Effector memory CD4-positive, alpha-beta T cell (primary cell): ENCODE results near the gene SBF2.

Source experiments
- DNase-seq, 3 donors: peaks; one replicate each; pipeline ENCODE4 v3.0.0-alpha.2; 2020
- H3K27ac ChIP-seq: 2 replicates; pipeline ENCODE4 v1.7.0; 2013; ENCODE audit warnings: mild to moderate bottlenecking, low read length, moderate library complexity; ENCODE audit not compliant: insufficient read depth, poor library complexity, severe bottlenecking
- H3K27me3 ChIP-seq: replicated peaks from 2 replicates; pipeline ENCODE4 v1.7.0; 2013; ENCODE audit warnings: mild to moderate bottlenecking, low read length; ENCODE audit not compliant: insufficient read depth, control insufficient read depth, poor library complexity, severe bottlenecking
- H3K36me3 ChIP-seq: 2 replicates; pipeline ENCODE4 v1.7.0; 2013; ENCODE audit warnings: mild to moderate bottlenecking, low read length, moderate library complexity; ENCODE audit not compliant: control insufficient read depth, insufficient read depth
- H3K4me1 ChIP-seq: 2 replicates; pipeline ENCODE4 v1.7.0; 2013; ENCODE audit warnings: low read length, mild to moderate bottlenecking; ENCODE audit not compliant: control insufficient read depth, insufficient read depth, poor library complexity, severe bottlenecking
- H3K4me3 ChIP-seq: 2 replicates; pipeline ENCODE4 v1.7.0; 2013; ENCODE audit warnings: low read length, low read depth, mild to moderate bottlenecking; ENCODE audit not compliant: insufficient read depth, poor library complexity, severe bottlenecking
- H3K9me3 ChIP-seq: 2 replicates; pipeline ENCODE4 v1.7.0; 2013; ENCODE audit warnings: mild to moderate bottlenecking, low read length, moderate library complexity; ENCODE audit not compliant: control insufficient read depth

SBF2 gene

DNA sequence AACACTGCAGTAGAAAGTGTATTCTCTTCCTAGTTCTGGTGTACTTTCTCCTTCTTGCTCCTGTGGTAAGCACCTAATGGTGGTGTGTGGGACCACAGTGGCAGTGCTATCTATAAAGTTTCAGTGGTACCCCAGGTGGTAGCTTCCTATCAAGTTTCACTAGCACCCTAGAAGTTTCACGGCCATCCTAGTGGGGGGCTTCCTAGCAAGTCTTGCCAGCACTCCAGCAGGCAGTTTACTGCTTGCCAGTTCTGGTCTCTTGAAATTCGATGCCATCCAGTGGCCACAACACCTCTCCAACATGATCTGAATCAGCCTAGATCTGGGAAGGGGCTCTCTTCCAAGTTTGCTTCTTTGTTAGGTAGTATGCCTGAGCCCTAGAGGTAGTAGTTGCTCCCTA, 400.5 kb downstream of the SBF2 start:
- no peaks in the 10 kb centered on the region for H3K9me3 ChIP-seq
- H3K36me3 ChIP-seq = peaks cover 3% of the 10 kb centered on the region
- H3K27me3 ChIP-seq = no peaks in the 10 kb centered on the region
- no peak overlapping the region for H3K27ac ChIP-seq
- no peak overlapping the region for H3K4me3 ChIP-seq
- H3K4me1 ChIP-seq = no peaks in the 10 kb centered on the region
- DNase-seq = no peak

- Histone ChIP-seq H3K27me3 (no peaks in the 10 kb centered on the region), H3K9me3 (no peaks in the 10 kb centered on the region), H3K36me3 (peaks cover 3% of the 10 kb centered on the region), H3K4me3 (no peak overlapping the region), H3K4me1 (no peaks in the 10 kb centered on the region), H3K27ac (no peak overlapping the region)
- DNase-seq = no peak
Observed at GRCh38 chr11:9888938-9889337, 405.1 kb downstream of the SBF2 start.

DNA sequence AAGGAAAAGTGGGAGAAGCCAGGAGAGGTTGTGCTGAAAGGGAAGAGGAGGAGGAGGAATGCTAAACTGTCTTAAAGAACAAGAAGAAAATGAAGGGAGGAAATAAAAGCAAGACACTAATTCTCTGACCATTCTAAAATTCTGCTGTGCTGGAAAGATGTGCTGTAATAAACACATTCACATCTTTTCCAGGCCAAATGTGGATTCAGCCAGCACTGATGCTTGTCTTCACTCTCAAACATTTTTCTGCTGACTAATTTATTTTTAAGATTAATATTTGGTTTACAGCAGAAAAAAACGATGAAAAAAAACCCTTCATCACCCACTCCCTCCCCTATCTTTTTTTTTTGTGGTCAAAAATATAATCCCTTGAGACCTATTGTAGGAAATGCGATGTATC, 406.5 kb downstream of the SBF2 start:
- no peaks in the 10 kb centered on the region for H3K4me1 ChIP-seq
- H3K4me3 ChIP-seq = no peak overlapping the region
- no peaks in the 10 kb centered on the region for H3K9me3 ChIP-seq
- no peaks in the 10 kb centered on the region for H3K27me3 ChIP-seq
- H3K27ac ChIP-seq = no peak overlapping the region
- DNase-seq = no peak
- no peaks in the 10 kb centered on the region for H3K36me3 ChIP-seq

DNA sequence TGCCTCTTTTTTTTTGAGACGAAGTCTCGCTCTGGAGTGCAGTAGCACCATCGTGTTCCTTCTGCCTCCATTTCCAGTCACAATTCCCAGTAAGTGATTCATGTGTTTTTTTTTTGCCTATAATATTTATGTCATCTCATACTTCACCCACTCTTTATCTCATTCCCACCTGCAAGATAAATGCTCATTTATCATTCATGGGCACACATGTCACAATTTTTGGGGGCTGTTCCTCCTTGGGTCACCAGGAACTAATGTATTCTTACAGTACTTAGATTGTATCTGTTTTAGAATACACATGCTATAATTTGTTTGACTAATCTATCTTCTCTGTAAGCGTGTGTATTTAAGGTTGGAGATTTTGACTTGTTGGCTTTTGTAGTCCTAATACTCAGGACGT, 407.4 kb downstream of the SBF2 start:
- Histone ChIP-seq H3K9me3 (no peaks in the 10 kb centered on the region), H3K4me3 (no peak overlapping the region), H3K4me1 (no peaks in the 10 kb centered on the region), H3K27me3 (no peaks in the 10 kb centered on the region), H3K27ac (no peak overlapping the region), H3K36me3 (no peaks in the 10 kb centered on the region)
- DNase-seq = no peak

DNA sequence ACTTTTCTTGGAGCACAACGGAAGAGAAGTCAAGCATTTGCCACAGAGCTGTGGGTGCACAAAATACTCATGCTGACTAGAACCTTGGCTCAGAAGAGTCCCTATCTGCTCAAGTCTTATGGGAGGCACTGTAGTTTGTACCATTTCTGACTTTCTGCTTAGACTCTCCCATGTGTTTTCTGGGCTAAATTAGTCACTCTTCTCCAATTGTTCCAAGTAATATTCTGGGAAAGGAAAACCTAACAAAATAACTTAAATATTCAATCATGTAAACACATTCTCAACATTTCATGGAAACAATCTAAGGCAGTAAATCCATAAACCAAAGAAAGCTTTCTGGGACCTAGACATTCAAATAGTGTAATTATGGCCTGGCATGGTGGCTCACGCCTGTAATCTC, 409.4 kb downstream of the SBF2 start:
- Histone ChIP-seq H3K27ac (no peak overlapping the region), H3K4me1 (no peaks in the 10 kb centered on the region)

DNA sequence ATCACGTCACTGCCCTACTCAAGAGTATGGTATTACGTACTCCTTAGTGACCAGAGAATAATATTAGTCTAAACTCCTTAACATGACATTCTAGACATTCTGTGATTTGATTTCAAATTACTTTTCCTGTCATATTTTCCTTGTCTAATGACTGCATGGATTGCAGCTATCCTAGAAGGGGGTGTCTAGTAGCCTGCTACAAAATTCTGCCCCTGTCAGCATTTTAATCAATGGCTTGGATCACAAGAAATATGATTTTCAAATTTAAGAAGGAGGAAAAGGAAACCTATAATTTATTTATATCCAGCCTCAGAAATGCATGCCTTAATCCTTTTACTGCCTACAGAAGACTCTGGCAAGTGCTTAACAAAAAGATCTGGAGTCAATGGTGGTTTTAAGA, 413.4 kb downstream of the SBF2 start:
- no peak for DNase-seq
- Histone ChIP-seq H3K9me3 (no peaks in the 10 kb centered on the region), H3K4me3 (no peak overlapping the region), H3K27ac (no peak overlapping the region), H3K4me1 (no peaks in the 10 kb centered on the region), H3K27me3 (no peaks in the 10 kb centered on the region), H3K36me3 (no peaks in the 10 kb centered on the region)

More for the DNA sequence above, 409.4 kb downstream of the SBF2 start:
- no peaks in the 10 kb centered on the region for H3K27me3 ChIP-seq
- DNase-seq = no peak
- H3K9me3 ChIP-seq = no peaks in the 10 kb centered on the region
- H3K4me3 ChIP-seq = no peak overlapping the region
- H3K36me3 ChIP-seq = no peaks in the 10 kb centered on the region

GRCh38 chr11:9878936-9879335, 415.1 kb downstream of the SBF2 start:
- Histone ChIP-seq H3K4me1 (no peaks in the 10 kb centered on the region), H3K4me3 (no peak overlapping the region), H3K9me3 (no peaks in the 10 kb centered on the region), H3K27ac (no peak overlapping the region), H3K36me3 (no peaks in the 10 kb centered on the region), H3K27me3 (no peaks in the 10 kb centered on the region)
- DNase-seq = no peak

DNA sequence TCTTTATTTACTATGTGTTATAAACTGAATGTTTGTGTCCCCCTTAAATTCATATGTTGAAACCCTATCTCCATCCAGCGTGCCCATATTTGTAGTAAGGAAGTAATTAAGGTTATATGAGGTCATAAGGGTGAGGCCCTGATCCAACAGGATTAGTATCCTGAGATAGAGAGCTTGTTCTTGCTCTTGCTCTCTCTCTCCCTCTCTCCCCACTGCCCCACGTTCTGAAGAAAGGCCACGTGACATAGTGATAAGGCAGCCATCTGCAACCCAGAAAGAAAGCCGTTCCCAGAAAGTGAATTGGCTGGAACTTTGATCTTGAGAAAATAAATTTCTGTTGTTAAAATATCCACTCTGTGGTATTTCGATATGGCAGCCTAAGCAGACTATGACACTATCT, 417.7 kb downstream of the SBF2 start:
- DNase-seq = no peak
- no peak overlapping the region for H3K27ac ChIP-seq
- no peaks in the 10 kb centered on the region for H3K4me1 ChIP-seq
- no peaks in the 10 kb centered on the region for H3K9me3 ChIP-seq
- no peak overlapping the region for H3K4me3 ChIP-seq
- no peaks in the 10 kb centered on the region for H3K27me3 ChIP-seq
- no peaks in the 10 kb centered on the region for H3K36me3 ChIP-seq

DNA sequence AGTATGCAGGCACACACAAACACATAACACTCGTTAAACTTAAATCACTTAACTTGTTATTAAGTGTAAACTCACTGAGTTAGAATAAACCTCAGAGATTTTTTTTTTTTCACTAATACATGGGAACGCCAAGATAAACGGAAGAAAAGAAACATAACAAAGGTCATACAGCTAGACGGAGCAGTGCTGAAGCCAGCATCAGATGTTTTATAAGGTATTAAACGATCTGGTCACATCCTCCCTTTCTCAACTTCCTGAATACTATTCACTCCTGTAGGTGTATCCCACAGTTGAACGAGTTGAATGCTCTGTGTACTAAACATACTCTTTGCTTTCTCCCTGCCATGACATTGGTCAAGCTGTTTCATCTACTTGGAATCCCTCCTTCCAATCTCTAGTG, 418.2 kb downstream of the SBF2 start:
- Histone ChIP-seq H3K27me3 (no peaks in the 10 kb centered on the region), H3K4me1 (no peaks in the 10 kb centered on the region), H3K27ac (no peak overlapping the region), H3K4me3 (no peak overlapping the region), H3K36me3 (no peaks in the 10 kb centered on the region), H3K9me3 (no peaks in the 10 kb centered on the region)
- no peak for DNase-seq

DNA sequence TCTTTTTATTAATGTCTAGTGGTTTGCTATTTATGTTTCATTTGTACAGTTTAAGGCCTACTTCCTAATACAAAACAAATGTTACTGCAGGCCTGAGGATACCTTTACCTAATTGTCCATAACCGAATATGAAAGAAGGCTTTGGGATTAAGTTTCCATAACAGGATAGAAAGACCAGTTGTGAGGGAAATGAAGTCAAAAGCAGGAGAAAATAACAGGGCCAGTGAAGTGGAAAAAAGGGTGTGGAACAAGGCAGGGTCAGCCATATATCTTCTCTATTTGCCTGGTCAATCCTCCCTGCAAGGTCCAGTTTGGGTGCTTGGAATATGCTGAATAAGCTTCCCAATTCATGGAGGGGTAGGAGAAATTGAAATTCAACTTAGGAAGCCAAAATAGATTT, 418.6 kb downstream of the SBF2 start:
- H3K4me1 ChIP-seq = no peaks in the 10 kb centered on the region
- H3K27ac ChIP-seq = no peak overlapping the region
- no peaks in the 10 kb centered on the region for H3K36me3 ChIP-seq
- no peaks in the 10 kb centered on the region for H3K9me3 ChIP-seq
- H3K27me3 ChIP-seq = no peaks in the 10 kb centered on the region
- DNase-seq = no peak
- no peak overlapping the region for H3K4me3 ChIP-seq

DNA sequence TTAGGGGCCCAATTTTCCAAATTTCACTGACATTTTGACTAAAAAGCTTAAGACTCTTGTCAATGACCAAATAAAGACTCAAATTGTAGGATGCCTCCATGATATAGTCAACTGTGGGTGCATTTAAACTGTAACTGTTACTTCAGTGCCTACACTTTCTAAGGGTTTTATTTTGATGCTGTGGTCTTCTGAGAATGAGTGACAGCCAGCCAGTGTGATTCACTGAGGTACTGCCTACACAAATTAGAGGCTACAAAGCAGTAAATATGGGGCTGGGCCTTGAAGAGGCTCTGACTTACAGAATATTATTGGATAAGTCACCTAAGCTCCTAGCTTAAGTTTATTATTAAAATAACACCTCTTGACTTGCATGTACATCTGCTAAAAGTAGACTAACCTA, 419.6 kb downstream of the SBF2 start:
- Histone ChIP-seq H3K27ac (no peak overlapping the region), H3K36me3 (no peaks in the 10 kb centered on the region), H3K4me1 (no peaks in the 10 kb centered on the region), H3K27me3 (no peaks in the 10 kb centered on the region), H3K9me3 (no peaks in the 10 kb centered on the region), H3K4me3 (no peak overlapping the region)
- no peak for DNase-seq
